ENCODE measurements around the gene SNAPC2.
"Not testable (repeated sequence)": the region's sequence is repeated elsewhere in the genome, so short reads cannot be mapped to it uniquely, and the experiment has no call there.

Gene SNAPC2

GRCh38 chr19:7953060-7953459 lies 32.9 kb downstream of the SNAPC2 start:
- H3K4me3 ChIP-seq (ENCODE audit: low read depth, low read length): no peak overlapping the region
- TF ChIP-seq, protein P1, sequence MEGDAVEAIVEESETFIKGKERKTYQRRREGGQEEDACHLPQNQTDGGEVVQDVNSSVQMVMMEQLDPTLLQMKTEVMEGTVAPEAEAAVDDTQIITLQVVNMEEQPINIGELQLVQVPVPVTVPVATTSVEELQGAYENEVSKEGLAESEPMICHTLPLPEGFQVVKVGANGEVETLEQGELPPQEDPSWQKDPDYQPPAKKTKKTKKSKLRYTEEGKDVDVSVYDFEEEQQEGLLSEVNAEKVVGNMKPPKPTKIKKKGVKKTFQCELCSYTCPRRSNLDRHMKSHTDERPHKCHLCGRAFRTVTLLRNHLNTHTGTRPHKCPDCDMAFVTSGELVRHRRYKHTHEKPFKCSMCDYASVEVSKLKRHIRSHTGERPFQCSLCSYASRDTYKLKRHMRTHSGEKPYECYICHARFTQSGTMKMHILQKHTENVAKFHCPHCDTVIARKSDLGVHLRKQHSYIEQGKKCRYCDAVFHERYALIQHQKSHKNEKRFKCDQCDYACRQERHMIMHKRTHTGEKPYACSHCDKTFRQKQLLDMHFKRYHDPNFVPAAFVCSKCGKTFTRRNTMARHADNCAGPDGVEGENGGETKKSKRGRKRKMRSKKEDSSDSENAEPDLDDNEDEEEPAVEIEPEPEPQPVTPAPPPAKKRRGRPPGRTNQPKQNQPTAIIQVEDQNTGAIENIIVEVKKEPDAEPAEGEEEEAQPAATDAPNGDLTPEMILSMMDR (IDR thresholded peaks at IDR 0.05; ENCODE audit: insufficient read depth, low read depth, low read length, missing control alignments): no peak
- no peak for DNase-seq (ENCODE audit: low read depth)

DNA sequence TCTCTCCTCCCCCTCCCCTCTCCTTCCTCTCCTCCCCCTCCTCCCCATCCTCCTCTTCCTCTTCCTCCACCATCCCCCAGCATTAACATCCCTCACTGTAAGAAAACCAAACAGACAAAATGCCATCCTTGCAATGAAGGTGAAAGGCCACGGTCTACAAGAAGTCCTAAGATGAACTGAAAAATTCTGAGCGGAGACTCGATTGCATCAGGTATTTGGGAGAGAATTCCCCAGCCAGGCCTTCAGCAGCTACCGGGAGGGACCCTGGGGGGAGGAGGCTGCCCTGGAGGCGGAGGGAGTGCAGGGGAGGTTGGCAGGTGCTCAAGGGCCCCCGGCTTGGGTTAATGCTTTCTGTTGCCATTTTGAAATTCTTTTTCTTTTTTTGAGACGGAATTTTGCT lies 33.4 kb downstream of the SNAPC2 start:
- TF ChIP-seq, protein P1 (IDR thresholded peaks at IDR 0.05; ENCODE audit: insufficient read depth, low read depth, low read length, missing control alignments): no peak
- no peak overlapping the region for H3K4me3 ChIP-seq (ENCODE audit: low read depth, low read length)
- DNase-seq (ENCODE audit: low read depth): no peak

DNA sequence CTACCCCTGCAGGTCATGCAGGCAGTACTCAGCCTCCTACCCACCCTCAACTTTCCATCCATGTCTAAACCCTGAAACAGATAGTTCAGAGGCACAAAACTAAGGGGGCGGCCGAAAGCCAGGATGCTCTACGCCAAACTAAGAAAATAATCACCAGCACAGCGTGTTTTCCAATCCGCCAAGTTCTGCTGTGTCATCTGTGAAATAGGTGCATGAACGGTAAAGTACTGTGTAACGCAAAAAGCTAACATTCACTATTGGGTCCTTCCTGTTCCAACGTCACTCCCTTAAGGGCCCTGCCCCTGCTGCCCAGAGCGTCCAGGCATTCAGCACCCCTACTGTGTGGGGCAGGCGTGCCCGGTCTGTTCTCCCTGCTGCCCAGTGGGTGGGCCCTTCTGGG lies 35.6 kb downstream of the SNAPC2 start:
- H3K4me3 ChIP-seq (ENCODE audit: low read depth, low read length): no peak overlapping the region
- DNase-seq (ENCODE audit: low read depth): no peak
- TF ChIP-seq, protein P1 (IDR thresholded peaks at IDR 0.05; ENCODE audit: insufficient read depth, low read depth, low read length, missing control alignments): no peak

DNA sequence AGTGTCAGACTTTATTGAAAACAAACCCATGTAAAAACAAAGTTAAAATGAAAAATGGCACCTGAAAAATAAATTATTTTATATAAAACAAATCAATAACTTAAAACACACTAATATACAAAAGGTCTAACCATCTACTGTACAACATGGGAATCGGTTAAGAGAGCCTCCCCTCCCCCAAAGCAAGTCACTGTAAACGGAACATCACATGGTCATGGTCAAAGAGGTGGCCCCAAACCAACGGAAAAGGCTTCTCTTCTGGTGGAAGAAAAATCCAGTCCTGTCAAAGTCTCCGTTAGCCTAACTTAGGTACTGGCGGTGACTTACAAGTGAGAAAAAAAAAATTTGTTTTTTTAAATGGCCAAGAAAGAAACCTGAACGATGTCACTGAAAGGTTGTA lies 39.1 kb downstream of the SNAPC2 start:
- TF ChIP-seq, protein P1 (IDR thresholded peaks at IDR 0.05; ENCODE audit: insufficient read depth, low read depth, low read length, missing control alignments): no peak
- no peak overlapping the region for H3K4me3 ChIP-seq (ENCODE audit: low read depth, low read length)
- DNase-seq (ENCODE audit: low read depth): no peak

DNA sequence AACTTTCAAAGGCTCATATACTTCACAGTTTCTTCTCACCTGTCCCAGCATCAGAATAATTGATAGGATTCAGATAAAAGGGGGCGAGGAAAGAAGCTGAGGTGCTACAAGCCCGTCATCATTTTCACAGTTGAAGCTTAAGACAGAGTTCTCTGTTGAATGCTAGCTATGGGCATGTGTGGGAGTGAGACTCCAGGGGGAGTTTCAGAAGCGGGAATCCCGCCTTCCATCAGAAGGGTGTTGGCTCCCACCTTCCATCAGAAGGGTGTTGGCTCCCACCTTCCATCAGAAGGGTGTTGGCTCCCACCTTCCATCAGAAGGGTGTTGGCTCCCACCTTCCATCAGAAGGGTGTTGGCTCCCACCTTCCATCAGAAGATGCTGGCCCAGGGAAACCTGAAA lies 40.9 kb downstream of the SNAPC2 start:
- not testable (repeated sequence) for H3K4me3 ChIP-seq (ENCODE audit: low read depth, low read length); DNase-seq (ENCODE audit: low read depth)

GRCh38 chr19:7961920-7962626 lies 41.9 kb downstream of the SNAPC2 start:
- TF ChIP-seq, protein P1 (IDR thresholded peaks at IDR 0.05; ENCODE audit: insufficient read depth, low read depth, low read length, missing control alignments): no peak
- no peak for DNase-seq (ENCODE audit: low read depth)
- H3K4me3 ChIP-seq (ENCODE audit: low read depth, low read length): no peak overlapping the region

GRCh38 chr19:7962644-7963268 lies 42.6 kb downstream of the SNAPC2 start:
- TF ChIP-seq, protein P1 (IDR thresholded peaks at IDR 0.05; ENCODE audit: insufficient read depth, low read depth, low read length, missing control alignments): no peak
- DNase-seq (ENCODE audit: low read depth): no peak
- no peak overlapping the region for H3K4me3 ChIP-seq (ENCODE audit: low read depth, low read length)
